ENCODE measurements around the gene ALDH1A2.

GRCh38 chr15:57946491-57947048, 118.9 kb downstream of the ALDH1A2 start:
- TF ChIP-seq, protein P1, sequence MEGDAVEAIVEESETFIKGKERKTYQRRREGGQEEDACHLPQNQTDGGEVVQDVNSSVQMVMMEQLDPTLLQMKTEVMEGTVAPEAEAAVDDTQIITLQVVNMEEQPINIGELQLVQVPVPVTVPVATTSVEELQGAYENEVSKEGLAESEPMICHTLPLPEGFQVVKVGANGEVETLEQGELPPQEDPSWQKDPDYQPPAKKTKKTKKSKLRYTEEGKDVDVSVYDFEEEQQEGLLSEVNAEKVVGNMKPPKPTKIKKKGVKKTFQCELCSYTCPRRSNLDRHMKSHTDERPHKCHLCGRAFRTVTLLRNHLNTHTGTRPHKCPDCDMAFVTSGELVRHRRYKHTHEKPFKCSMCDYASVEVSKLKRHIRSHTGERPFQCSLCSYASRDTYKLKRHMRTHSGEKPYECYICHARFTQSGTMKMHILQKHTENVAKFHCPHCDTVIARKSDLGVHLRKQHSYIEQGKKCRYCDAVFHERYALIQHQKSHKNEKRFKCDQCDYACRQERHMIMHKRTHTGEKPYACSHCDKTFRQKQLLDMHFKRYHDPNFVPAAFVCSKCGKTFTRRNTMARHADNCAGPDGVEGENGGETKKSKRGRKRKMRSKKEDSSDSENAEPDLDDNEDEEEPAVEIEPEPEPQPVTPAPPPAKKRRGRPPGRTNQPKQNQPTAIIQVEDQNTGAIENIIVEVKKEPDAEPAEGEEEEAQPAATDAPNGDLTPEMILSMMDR (IDR thresholded peaks at IDR 0.05), result no peak
- no peak for TF ChIP-seq POLR2A (IDR thresholded peaks at IDR 0.05)

Data from adrenal gland (tissue), 5 donors.